C4-2B (cell line): ENCODE measurements around the gene ADCY9.

Experiments
- ZFX ChIP-seq: fragments of 450-650 bp; IDR thresholded peaks from 2 replicates; pipeline ENCODE4 v1.6.1; 2017
- TF ChIP-seq, protein P1 (sequence below): fragments of 450-650 bp; conservative IDR thresholded peaks from 2 replicates; pipeline ENCODE4 v1.5.1; 2017; ENCODE audit warnings: mild to moderate bottlenecking

DNA sequence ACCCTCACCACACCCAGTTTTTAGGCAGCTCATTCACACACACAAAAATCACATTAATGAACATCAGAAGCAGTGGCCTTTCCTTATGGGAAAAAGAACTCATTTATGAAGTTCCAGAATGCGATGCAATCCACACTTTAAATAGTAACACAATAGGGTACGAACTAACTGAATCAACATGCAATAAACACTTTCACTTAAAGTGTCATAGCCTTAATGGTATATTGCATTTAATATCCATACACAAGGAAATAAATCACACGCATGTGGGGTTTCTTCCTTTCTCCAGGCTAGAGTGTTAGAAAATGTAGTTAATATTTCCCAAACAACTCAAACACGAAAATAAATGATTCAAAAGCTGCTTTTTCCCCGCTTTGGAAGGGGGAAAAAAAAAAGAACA, 19.7 kb downstream of the ADCY9 start:
- TF ChIP-seq, protein P1, sequence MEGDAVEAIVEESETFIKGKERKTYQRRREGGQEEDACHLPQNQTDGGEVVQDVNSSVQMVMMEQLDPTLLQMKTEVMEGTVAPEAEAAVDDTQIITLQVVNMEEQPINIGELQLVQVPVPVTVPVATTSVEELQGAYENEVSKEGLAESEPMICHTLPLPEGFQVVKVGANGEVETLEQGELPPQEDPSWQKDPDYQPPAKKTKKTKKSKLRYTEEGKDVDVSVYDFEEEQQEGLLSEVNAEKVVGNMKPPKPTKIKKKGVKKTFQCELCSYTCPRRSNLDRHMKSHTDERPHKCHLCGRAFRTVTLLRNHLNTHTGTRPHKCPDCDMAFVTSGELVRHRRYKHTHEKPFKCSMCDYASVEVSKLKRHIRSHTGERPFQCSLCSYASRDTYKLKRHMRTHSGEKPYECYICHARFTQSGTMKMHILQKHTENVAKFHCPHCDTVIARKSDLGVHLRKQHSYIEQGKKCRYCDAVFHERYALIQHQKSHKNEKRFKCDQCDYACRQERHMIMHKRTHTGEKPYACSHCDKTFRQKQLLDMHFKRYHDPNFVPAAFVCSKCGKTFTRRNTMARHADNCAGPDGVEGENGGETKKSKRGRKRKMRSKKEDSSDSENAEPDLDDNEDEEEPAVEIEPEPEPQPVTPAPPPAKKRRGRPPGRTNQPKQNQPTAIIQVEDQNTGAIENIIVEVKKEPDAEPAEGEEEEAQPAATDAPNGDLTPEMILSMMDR = no peak
- TF ChIP-seq ZFX = no peak
